Effector CD4-positive, alpha-beta T cell (primary cell): ENCODE results near the gene MRPL46.

ENCODE experiments used
- DNase-seq: peaks from one replicate; pipeline ENCODE4 v3.0.0-alpha.2; 2020
- total RNA-seq: gene quantifications from one replicate; lab custom pipeline; 2026; lab: John Stamatoyannopoulos, UW

Gene MRPL46
- 3.8 reads per million, percentile 14 among the genes with 10 or more reads in this experiment for total RNA-seq

GRCh38 chr15:88467073-88467934 lies at the start of gene MRPL46, which contains the start of gene MRPS11:
Gene MRPL46 (minus strand): TSS chr15:88467388. CDS start chr15:88467377, 11 bp downstream.
Gene MRPS11 (plus strand): TSS chr15:88467708. CDS start chr15:88467718, 10 bp downstream.
- DNase-seq = peak; percentile 91

- no peak for DNase-seq
Measured at GRCh38 chr15:88513195-88513594, 46.0 kb upstream of the MRPL46 start.

- DNase-seq = no peak
Measured at GRCh38 chr15:88512601-88513000, 45.4 kb upstream of the MRPL46 start.

GRCh38 chr15:88512078-88512477 lies 44.9 kb upstream of the MRPL46 start:
- DNase-seq = no peak

- DNase-seq = no peak
Measured at GRCh38 chr15:88511161-88511560, 44.0 kb upstream of the MRPL46 start.

- DNase-seq = no peak
Measured at GRCh38 chr15:88509964-88510363, 42.8 kb upstream of the MRPL46 start.

- DNase-seq = no peak
Measured at GRCh38 chr15:88509321-88509720, 42.1 kb upstream of the MRPL46 start.

GRCh38 chr15:88506628-88507027 lies 39.4 kb upstream of the MRPL46 start:
- DNase-seq = no peak

- DNase-seq = no peak
Measured at GRCh38 chr15:88505721-88506120, 38.5 kb upstream of the MRPL46 start.

- DNase-seq = no peak
Measured at GRCh38 chr15:88504445-88504844, 37.3 kb upstream of the MRPL46 start.

GRCh38 chr15:88498996-88499395 lies 31.8 kb upstream of the MRPL46 start:
- DNase-seq = no peak

GRCh38 chr15:88497109-88497765 lies 30.0 kb upstream of the MRPL46 start:
- no peak for DNase-seq

- DNase-seq = no peak
Measured at GRCh38 chr15:88493844-88494243, 26.7 kb upstream of the MRPL46 start.

- DNase-seq = no peak
Measured at GRCh38 chr15:88491158-88491557, 24.0 kb upstream of the MRPL46 start.

- no peak for DNase-seq
Measured at GRCh38 chr15:88490036-88490435, 22.8 kb upstream of the MRPL46 start.

GRCh38 chr15:88489321-88489720 lies 22.1 kb upstream of the MRPL46 start:
- no peak for DNase-seq

GRCh38 chr15:88487796-88488523 lies 20.8 kb upstream of the MRPL46 start:
- DNase-seq = no peak

- DNase-seq = no peak
Measured at GRCh38 chr15:88487178-88487795, 20.1 kb upstream of the MRPL46 start.

- DNase-seq = no peak
Measured at GRCh38 chr15:88484682-88485331, 17.6 kb upstream of the MRPL46 start.

- DNase-seq = no peak
Measured at GRCh38 chr15:88482263-88482662, 15.1 kb upstream of the MRPL46 start.

- DNase-seq = no peak
Measured at GRCh38 chr15:88480981-88481380, 13.8 kb upstream of the MRPL46 start.

- DNase-seq = no peak
Measured at GRCh38 chr15:88479169-88479568, 12.0 kb upstream of the MRPL46 start.
